ENCODE data around the gene NKPD1.

The NKPD1 gene

DNA sequence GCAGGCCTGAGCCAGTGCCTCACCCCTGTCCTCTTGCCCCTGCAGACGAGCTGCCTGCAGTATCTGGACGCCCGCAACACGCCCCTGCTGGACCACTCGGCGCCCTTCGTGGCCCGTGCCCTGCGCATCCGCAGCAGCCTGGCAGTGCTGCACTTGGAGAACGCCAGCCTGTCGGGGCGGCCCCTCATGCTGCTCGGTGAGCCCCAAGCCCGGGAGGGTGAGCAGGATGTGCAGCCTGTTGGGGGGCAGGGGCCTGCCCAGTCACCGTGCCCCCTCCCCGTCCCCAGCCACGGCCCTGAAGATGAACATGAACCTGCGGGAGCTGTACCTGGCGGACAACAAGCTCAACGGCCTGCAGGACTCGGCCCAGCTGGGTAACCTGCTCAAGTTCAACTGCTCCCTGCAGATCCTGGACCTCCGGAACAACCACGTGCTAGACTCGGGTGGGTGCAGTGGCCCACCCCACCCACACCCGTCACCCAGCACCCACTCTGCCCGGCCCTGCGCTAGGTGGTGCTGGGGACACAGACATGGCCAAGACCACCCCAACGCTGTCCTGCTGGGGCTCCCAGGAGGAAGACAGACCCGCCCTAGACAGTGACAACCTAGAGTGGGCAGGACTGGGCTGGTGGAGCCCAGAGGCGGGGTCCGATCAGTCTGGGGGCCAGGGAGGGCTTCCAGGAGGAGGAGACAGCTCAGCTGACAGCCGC lies 18.6 kb downstream of the NKPD1 start:
- TF ChIP-seq, protein P1, sequence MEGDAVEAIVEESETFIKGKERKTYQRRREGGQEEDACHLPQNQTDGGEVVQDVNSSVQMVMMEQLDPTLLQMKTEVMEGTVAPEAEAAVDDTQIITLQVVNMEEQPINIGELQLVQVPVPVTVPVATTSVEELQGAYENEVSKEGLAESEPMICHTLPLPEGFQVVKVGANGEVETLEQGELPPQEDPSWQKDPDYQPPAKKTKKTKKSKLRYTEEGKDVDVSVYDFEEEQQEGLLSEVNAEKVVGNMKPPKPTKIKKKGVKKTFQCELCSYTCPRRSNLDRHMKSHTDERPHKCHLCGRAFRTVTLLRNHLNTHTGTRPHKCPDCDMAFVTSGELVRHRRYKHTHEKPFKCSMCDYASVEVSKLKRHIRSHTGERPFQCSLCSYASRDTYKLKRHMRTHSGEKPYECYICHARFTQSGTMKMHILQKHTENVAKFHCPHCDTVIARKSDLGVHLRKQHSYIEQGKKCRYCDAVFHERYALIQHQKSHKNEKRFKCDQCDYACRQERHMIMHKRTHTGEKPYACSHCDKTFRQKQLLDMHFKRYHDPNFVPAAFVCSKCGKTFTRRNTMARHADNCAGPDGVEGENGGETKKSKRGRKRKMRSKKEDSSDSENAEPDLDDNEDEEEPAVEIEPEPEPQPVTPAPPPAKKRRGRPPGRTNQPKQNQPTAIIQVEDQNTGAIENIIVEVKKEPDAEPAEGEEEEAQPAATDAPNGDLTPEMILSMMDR (IDR thresholded peaks at IDR 0.05) = no peak
- Mint-ChIP-seq H3K36me3 (ENCODE audit: low read depth) (peaks cover 19% of the 10 kb centered on the region), H3K27me3 (ENCODE audit: low read depth, poor library complexity) (no peaks in the 10 kb centered on the region), H3K4me3 (no peak overlapping the region), H3K27ac (peak overlapping the region; percentile 93), H3K9me3 (no peaks in the 10 kb centered on the region), H3K4me1 (peaks cover 33% of the 10 kb centered on the region)
- no peak for DNase-seq

DNA sequence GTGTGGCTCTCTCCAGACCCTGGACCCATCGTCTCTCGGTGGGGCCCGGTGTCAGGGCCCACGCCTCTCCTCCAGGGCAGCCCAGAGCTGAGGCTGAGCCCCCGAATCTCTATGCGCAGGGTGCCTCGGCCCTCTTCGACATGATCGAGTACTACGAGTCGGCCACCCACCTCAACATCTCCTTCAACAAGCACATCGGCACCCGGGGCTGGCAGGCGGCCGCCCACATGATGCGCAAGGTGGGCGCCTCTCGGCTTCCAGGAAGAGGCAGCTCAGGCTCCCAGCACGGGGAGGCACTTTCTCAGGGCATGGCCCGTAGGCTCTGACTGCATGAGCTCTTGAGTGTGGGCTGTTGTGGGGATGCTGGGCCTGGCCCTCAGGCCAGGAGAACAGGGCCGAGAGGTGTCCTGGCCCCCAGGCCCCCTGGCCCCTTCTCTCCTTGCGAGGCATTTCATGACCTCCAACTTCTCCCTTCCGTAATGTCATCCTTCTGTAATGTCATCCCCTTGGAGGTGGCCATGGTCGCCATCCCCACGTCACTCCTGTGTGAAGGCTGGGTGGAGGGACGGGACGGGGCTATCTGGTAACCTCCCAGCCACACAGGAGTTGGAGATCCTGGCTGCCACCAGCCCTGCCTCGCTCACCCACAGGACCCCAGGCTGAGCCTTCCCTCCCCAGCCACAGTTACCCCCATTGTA lies 19.4 kb downstream of the NKPD1 start:
- no peak overlapping the region for H3K4me3 Mint-ChIP-seq
- H3K27me3 Mint-ChIP-seq (ENCODE audit: low read depth, poor library complexity) = no peaks in the 10 kb centered on the region
- peak overlapping the region; percentile 51 for H3K27ac Mint-ChIP-seq
- TF ChIP-seq, protein P1 (IDR thresholded peaks at IDR 0.05) = no peak
- no peaks in the 10 kb centered on the region for H3K9me3 Mint-ChIP-seq
- peaks cover 33% of the 10 kb centered on the region for H3K4me1 Mint-ChIP-seq
- DNase-seq = no peak
- H3K36me3 Mint-ChIP-seq (ENCODE audit: low read depth) = peaks cover 19% of the 10 kb centered on the region

DNA sequence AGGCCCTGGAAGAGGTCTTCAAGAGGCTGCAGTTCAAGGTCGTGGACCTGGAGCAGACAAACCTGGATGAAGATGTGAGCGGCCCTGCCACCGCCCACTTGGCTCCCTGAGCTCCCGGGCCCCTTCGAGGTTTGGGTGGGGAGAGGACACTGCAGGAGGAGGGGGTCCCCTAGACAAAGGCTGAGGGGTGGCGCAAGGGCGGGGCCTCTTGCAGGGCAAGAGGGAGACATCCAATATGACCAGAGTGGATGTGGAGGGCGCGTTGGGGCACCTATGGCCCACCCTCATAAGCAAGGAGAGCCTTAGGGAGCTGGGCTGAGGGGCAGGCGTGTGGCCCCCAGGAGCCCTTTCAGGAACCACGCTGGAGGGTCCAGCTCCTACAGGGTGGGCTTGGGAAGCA lies 20.2 kb downstream of the NKPD1 start:
- H3K4me3 Mint-ChIP-seq = no peak overlapping the region
- H3K27ac Mint-ChIP-seq = peak overlapping the region; percentile 66
- no peak for DNase-seq
- H3K4me1 Mint-ChIP-seq = peaks cover 34% of the 10 kb centered on the region
- no peaks in the 10 kb centered on the region for H3K9me3 Mint-ChIP-seq
- H3K27me3 Mint-ChIP-seq (ENCODE audit: low read depth, poor library complexity) = no peaks in the 10 kb centered on the region
- H3K36me3 Mint-ChIP-seq (ENCODE audit: low read depth) = peaks cover 19% of the 10 kb centered on the region
- TF ChIP-seq, protein P1 (IDR thresholded peaks at IDR 0.05) = no peak

DNA sequence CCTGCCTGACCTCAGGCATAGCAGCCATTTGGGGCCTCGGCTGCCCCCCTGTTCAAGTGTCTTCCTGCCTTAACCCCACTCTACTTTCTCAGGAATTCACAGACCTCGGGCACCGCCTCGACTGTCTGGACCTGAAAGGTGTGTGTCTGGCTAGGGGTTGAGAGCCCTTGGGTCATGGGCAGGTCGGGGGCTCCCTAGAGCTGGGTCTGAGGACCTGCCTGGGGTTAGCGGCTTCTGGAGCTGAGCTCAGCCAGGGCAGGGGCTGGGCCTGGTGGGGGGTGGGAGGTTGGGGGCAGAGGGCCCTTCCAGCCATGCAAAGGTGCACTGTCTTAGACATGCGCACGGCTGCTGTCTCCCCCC lies 20.7 kb downstream of the NKPD1 start:
- Mint-ChIP-seq H3K9me3 (no peaks in the 10 kb centered on the region), H3K27me3 (ENCODE audit: low read depth, poor library complexity) (no peaks in the 10 kb centered on the region), H3K27ac (no peak overlapping the region), H3K4me1 (peaks cover 34% of the 10 kb centered on the region), H3K4me3 (no peak overlapping the region), H3K36me3 (ENCODE audit: low read depth) (peaks cover 19% of the 10 kb centered on the region)
- TF ChIP-seq, protein P1 (IDR thresholded peaks at IDR 0.05) = no peak
- DNase-seq = no peak

DNA sequence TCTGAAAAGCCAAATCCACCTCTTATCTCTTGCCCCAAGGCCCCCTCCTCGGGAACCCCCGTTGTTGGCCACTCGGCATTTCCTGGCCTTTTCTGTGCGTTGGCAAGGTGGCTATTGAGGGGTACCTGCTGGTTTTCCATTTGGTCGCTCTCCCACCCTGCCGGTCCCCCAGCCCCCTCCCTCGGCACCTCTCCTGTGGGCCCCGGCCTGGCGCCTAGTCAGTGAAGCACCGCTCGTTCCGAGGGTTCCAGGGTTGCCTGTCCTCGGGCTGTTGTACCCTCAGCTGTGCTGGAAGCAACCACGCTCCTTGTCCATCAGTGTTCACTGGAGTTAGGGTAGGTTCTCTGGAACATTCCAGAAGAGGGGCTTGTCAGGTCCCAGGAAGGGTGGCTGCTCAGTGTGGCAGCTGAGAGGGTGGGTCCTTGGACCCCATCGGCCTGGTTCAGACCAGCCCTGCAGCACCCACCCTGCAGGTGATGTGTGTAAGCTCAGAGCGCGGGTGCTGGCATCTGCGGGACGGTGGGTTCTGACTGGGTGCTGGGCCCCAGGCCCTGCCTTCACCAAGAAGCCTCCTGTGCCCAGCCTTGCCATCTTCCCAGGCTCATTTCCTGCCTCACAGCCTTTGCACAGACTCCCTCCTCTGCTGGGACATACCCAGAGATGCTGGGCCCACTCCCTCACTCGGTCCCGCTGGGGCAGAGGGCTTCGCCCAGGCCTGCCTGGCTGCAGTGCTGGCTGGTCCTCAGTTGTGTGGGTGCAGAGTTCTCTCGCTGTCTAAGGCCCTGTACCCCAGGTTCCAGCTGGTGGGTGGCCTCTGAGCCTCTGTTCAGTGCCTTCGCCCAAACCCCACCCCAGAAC lies 21.3 kb downstream of the NKPD1 start:
- Mint-ChIP-seq H3K4me3 (no peak overlapping the region), H3K27ac (peak overlapping the region; percentile 57), H3K9me3 (no peaks in the 10 kb centered on the region), H3K4me1 (peaks cover 37% of the 10 kb centered on the region), H3K36me3 (ENCODE audit: low read depth) (peaks cover 19% of the 10 kb centered on the region), H3K27me3 (ENCODE audit: low read depth, poor library complexity) (no peaks in the 10 kb centered on the region)
- DNase-seq = no peak
- TF ChIP-seq, protein P1 (IDR thresholded peaks at IDR 0.05) = no peak

Measured in nephron progenitor cell (in vitro differentiated cells).